SKM-1 treated with dmso at 0.1 percent for 144 hours (cell line): Measurements from ENCODE around the gene PPFIA2.
"Not testable (repeated sequence)": the region's sequence is repeated elsewhere in the genome, so short reads cannot be mapped to it uniquely, and the experiment has no call there.

ENCODE experiments used
- DNase-seq: peaks from one replicate; lab custom pipeline; 2025; ENCODE audit not compliant: unreplicated experiment; lab: John Stamatoyannopoulos, UW

PPFIA2 gene

GRCh38 chr12:81670759-81671158 lies 88.4 kb downstream of the PPFIA2 start:
- no peak for DNase-seq

- no peak for DNase-seq
Measured at GRCh38 chr12:81668475-81668874, 90.7 kb downstream of the PPFIA2 start.

- not testable (repeated sequence) for DNase-seq
Measured at GRCh38 chr12:81659310-81659709, 99.8 kb downstream of the PPFIA2 start.

DNA sequence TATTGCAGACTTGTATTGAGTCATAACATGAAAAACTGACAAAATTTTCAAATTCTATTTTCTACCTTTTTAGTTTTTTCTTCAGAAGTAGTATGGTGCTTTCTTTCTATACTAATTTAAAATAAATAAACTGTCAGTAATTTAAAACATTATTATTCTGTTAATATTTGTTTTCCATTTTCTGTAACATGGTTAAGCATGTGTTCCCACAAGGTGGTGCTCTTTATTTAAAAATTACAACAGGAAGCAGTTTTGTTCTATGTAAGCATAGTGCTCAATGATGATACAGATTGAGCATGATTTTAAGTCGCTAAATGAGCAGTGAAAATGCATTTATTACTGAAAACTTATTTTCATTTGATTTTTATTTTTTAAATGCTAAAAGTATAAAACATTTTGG lies 114.6 kb downstream of the PPFIA2 start:
- peak; percentile 24 for DNase-seq

GRCh38 chr12:81639196-81639595 lies 120.0 kb downstream of the PPFIA2 start:
- DNase-seq: no peak

GRCh38 chr12:81633127-81633526 lies 126.0 kb downstream of the PPFIA2 start:
- no peak for DNase-seq

GRCh38 chr12:81627336-81628189 lies 131.6 kb downstream of the PPFIA2 start:
- peak; percentile 1 for DNase-seq

DNA sequence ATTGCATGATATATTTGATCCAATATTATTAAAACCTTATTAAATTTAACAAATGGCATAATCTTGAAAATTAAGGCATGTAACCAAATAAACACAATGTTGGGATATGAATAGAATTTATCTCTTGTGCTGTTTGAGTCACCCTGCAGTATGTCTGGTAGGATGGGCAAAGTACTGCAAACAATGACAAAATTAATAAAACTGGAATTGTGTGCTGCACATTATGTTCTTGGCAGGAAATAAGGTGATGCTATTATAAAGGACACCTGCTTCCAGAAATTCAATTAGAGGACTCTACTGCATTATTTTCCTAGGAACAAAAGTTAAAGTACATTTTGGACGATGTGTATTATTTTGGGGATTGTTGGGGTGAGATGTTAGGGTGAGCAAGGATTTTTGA lies 132.7 kb downstream of the PPFIA2 start:
- no peak for DNase-seq

DNA sequence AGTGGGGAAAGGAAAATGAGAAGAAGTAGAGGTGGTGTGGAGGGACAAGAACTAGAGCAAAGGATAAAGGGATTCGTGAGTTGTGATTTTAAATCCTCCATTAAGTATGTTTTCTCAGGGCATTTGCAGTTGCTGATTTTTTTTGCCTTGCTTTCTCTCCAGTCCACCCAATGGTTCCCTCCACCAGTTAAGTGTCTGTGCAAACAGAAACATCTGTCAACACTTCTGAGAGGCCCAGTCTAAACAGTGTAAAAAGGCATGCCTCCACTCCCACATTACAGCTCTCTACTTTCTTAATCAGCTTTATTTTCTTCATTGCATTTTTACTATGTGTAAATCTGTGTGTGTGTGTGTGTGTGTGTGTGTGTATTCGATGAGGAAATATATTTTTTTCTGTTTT lies 141.2 kb downstream of the PPFIA2 start:
- no peak for DNase-seq

GRCh38 chr12:81615026-81615588 lies 144.0 kb downstream of the PPFIA2 start:
- no peak for DNase-seq

GRCh38 chr12:81610955-81611889 lies 147.9 kb downstream of the PPFIA2 start:
- no peak for DNase-seq

DNA sequence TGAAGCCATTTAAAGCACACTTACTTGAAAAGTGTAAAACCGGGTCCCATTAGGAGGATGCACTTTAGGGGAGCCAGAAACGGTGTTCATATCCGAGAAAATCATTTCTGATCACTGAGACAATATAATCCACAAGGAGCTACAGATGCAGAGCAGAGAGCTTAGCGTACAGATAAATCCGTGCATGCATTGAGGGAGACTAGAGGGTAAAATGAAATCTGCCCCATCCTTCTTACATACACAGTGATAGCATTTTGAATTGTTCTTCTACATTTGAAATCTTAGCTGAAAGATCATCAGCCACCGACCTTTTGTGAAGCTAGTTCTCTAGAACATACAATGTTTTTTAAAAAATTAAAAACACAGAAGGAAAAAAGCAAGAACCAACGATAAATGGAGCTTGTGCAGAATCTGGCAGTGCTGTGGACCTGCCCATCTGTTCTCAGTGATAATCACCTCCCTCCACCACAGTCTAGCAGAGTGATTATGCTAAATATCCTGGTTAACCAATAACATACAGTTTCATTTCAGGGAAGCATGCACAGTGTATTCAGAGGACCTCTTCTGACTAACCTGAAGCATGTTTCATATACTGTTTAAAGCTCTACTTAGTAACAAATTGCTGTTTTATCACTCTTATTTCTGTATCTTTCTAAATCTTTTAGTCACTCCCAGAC lies 161.1 kb downstream of the PPFIA2 start:
- DNase-seq: no peak

- no peak for DNase-seq
Measured at GRCh38 chr12:81596558-81596957, 162.6 kb downstream of the PPFIA2 start.

DNA sequence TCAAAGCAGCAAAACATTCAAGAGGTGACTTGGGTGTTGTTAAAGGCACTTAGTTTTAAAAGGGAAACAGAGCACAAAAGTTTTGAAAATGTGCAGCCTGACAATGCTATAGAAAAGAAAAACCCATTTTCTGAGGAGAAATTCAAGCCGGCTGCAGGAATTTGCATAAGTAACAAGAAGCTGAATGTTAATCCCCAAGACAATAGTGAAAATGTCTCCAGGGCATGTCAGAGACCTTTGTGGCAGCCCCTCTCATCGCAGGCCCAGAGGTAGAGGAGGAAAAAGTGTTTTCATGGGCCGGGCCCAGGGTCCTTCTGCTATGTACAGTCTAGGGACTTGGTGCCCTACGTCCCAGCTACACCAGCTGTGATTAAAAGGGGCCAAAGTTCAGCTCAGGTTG lies 167.9 kb downstream of the PPFIA2 start:
- no peak for DNase-seq

DNA sequence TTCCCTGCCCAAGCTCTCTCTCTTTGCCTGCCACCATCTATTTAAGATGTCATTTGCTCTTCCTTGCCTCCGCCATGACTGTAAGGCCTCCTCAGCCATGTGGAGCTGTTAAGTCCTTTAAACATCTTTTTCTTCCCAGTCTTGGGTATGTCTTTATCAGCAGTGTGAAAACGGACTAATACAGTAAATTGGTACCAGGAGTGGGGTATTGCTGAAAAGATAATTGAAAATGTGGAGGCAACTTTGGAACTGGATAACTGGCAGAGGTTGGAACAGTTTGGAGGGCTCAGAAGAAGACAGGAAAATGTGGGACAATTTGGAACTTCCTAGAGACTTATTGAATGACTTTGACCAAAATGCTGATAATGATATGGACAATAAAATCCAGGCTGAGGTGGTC lies 168.4 kb downstream of the PPFIA2 start:
- DNase-seq: not testable (repeated sequence)

DNA sequence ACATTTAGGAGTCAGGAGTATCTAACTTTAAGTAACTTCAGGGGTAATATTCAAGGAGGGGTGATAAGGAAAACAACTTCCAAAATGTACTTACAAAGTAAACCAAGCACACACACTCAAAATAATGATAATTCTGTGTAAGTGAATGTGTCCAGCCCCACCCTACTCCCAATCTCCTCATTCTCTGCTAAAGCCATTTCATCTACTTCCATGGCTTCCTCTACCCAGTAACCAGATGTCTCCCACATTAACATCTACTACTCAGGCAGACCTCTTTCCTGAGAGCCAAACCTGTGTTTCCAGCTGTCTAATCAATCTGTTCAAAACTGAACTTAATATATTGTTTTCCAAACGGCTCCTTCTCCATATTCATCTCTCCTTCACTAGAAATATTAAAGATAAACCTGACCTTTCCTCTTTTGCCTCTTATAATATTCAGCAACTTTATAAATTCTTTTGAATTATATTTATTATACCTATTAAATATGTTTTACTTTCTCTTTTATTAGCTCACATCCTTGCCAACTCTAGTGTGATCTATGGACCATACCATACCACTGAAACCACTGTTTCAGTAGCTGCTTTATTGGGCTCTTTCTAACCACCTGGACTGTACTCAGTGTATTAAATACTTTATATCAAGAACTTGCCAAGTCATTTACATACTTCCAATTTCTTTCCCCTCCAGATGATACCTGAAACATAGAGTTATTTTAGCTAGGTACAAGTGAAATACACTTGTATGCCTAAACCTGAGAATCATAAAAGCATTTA lies 170.7 kb downstream of the PPFIA2 start:
- DNase-seq: no peak

GRCh38 chr12:81585787-81586186 lies 173.4 kb downstream of the PPFIA2 start:
- no peak for DNase-seq

DNA sequence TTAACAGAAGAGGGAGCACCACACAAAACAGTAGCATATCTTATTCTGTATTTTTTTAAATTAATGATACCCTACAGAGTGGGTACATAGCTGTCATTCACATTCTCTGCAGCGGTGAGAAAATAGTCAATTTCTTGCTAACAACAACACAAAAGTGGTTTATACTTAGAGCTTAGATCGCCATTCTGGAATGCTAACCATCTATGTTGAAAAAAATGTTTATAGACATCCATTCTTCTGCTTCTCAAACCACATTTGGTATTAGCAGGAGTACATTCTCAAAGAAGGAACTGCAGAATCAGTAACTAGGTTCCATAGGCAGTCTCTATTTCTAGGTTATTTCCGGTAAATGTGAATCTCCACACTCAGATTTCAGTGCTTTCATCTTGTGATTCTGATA lies 185.9 kb downstream of the PPFIA2 start:
- no peak for DNase-seq

DNA sequence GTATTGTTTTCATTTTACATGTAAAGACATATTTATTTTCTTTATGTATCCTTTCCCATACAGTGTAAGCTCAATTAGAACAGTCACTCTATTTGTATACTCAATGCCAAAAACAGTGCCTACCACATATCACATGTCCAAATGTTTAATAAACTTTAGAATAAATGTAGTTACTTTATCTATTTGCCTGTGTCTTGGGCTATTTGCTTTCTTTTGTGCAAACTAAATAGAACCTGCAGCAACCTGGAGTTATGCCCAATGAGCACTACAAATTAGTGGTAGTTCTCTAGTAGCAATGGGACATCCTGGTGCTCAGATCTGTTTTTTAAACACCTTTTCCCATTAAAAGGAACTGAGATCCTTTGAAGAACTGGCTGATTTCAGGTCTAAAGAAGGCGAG lies 186.7 kb downstream of the PPFIA2 start:
- no peak for DNase-seq

- DNase-seq: no peak
Measured at GRCh38 chr12:81570234-81570633, 188.9 kb downstream of the PPFIA2 start.
